ENCODE results near the gene IL17RD. TPM values are rescaled to one million over a fixed set of nuclear protein-coding genes. Genes with fewer than 3 reads are reported as not detected.

The IL17RD gene
- total and polyA plus RNA-seq, 2 donors (not counting 1 experiment from before 2014, with no cell fraction given) = 0.05 TPM; not detected in 1

GRCh38 chr3:57076422-57076951 is 88.7 kb downstream of the IL17RD start:
- Histone ChIP-seq H3K27ac (ENCODE audit: low read length in 2 of 2) (no peak overlapping the region), H3K4me1 (ENCODE audit: control insufficient read depth in 2 of 2, insufficient read depth in 2 of 2, low read length in 2 of 2) (peaks cover 21 to 22% of the 10 kb centered on the region in 2 donors), H2AFZ (ENCODE audit: insufficient read depth, low read depth, low read length, poor library complexity, severe bottlenecking) (no peak overlapping the region), H3K36me3 (replicated peaks in 1 of 2; ENCODE audit: control extremely low read depth in 1 of 2, control insufficient read depth in 1 of 2, extremely low read depth in 1 of 2, insufficient read depth in 2 of 2, low read length in 1 of 2) (no peaks in the 10 kb centered on the region), H3K4me2 (replicated peaks; ENCODE audit: low read depth, low read length, poor library complexity, severe bottlenecking) (no peak overlapping the region), H3K27me3 (replicated peaks in 1 of 4; ENCODE audit: control extremely low read depth in 1 of 4, control insufficient read depth in 3 of 4, insufficient read depth in 4 of 4, low read length in 3 of 4) (peaks cover 0 to 72% (median 58%) of the 10 kb centered on the region in 4 experiments), H3K9me3 (ENCODE audit: control extremely low read depth in 1 of 3, control insufficient read depth in 2 of 3, insufficient read depth in 1 of 3, low read length in 2 of 3) (peaks cover 0 to 4% (median 0%) of the 10 kb centered on the region in 3 donors), H3K9ac (ENCODE audit: low read length) (no peak overlapping the region), H4K20me1 (ENCODE audit: control insufficient read depth, insufficient read depth, low read length, poor library complexity, severe bottlenecking) (no peaks in the 10 kb centered on the region), H3K4me3 (ENCODE audit: control extremely low read depth in 1 of 5, extremely low read depth in 1 of 5, insufficient read depth in 1 of 5, low read depth in 2 of 5, low read length in 4 of 5) (no peak overlapping the region), H3K79me2 (ENCODE audit: control insufficient read depth, insufficient read depth, low read length) (no peaks in the 10 kb centered on the region)
- ChIA-PET POLR2A (no interaction called here), CTCF (interaction anchor here (2.0 to 3.7 kb wide), 2 partner anchors 24 to 81 kb away, joined by 13 to 16 read pairs; no protein-coding TSS in a partner anchor)
- TF ChIP-seq EZH2 (IDR thresholded peaks at IDR 0.05; ENCODE audit: borderline replicate concordance, insufficient read depth, low read depth, low read length, poor library complexity, severe bottlenecking) (no peak), CTCF (IDR thresholded peaks at IDR 0.05) (no peak)
- ATAC-seq (ENCODE audit: low read depth) (no peak), DNase-seq (no peak)
- Mint-ChIP-seq H3K4me3 (no peak overlapping the region), H3K27me3 (peaks cover 76% of the 10 kb centered on the region), H3K9me3 (ENCODE audit: insufficient read depth) (no peaks in the 10 kb centered on the region), H3K27ac (no peak overlapping the region), H3K4me1 (peaks cover 20% of the 10 kb centered on the region)
- no CpG with 5 or more reads among the region's 3 CpGs for WGBS (ENCODE audit: insufficient coverage)
- intact Hi-C loops (cut with micrococcal nuclease) = loop anchor here (10.0 kb wide), 1 partner anchor 148 kb away; the partner anchor contains the start of gene APPL1

- Histone ChIP-seq H3K9me3 (ENCODE audit: control extremely low read depth in 1 of 3, control insufficient read depth in 2 of 3, insufficient read depth in 1 of 3, low read length in 2 of 3) (peaks cover 0 to 17% (median 11%) of the 10 kb centered on the region in 3 donors), H3K4me1 (ENCODE audit: control insufficient read depth in 2 of 2, insufficient read depth in 2 of 2, low read length in 2 of 2) (peaks cover 19 to 21% of the 10 kb centered on the region in 2 donors), H4K20me1 (ENCODE audit: control insufficient read depth, insufficient read depth, low read length, poor library complexity, severe bottlenecking) (no peaks in the 10 kb centered on the region), H3K79me2 (ENCODE audit: control insufficient read depth, insufficient read depth, low read length) (no peaks in the 10 kb centered on the region), H3K27ac (ENCODE audit: low read length in 2 of 2) (no peak overlapping the region), H3K4me2 (replicated peaks; ENCODE audit: low read depth, low read length, poor library complexity, severe bottlenecking) (no peak overlapping the region), H3K9ac (ENCODE audit: low read length) (no peak overlapping the region), H3K4me3 (ENCODE audit: control extremely low read depth in 1 of 5, extremely low read depth in 1 of 5, insufficient read depth in 1 of 5, low read depth in 2 of 5, low read length in 4 of 5) (no peak overlapping the region), H3K36me3 (replicated peaks in 1 of 2; ENCODE audit: control extremely low read depth in 1 of 2, control insufficient read depth in 1 of 2, extremely low read depth in 1 of 2, insufficient read depth in 2 of 2, low read length in 1 of 2) (no peaks in the 10 kb centered on the region), H3K27me3 (replicated peaks in 1 of 4; ENCODE audit: control extremely low read depth in 1 of 4, control insufficient read depth in 3 of 4, insufficient read depth in 4 of 4, low read length in 3 of 4) (peaks cover 0 to 74% (median 54%) of the 10 kb centered on the region in 4 experiments), H2AFZ (ENCODE audit: insufficient read depth, low read depth, low read length, poor library complexity, severe bottlenecking) (no peak overlapping the region)
- TF ChIP-seq EZH2 (IDR thresholded peaks at IDR 0.05; ENCODE audit: borderline replicate concordance, insufficient read depth, low read depth, low read length, poor library complexity, severe bottlenecking) = no peak
- TF ChIP-seq CTCF (IDR thresholded peaks at IDR 0.05) = no peak
- ATAC-seq (ENCODE audit: low read depth) (no peak), DNase-seq (no peak)
- Mint-ChIP-seq H3K9me3 (ENCODE audit: insufficient read depth) (peaks cover 1% of the 10 kb centered on the region), H3K27ac (no peak overlapping the region), H3K4me3 (no peak overlapping the region), H3K27me3 (peaks cover 69% of the 10 kb centered on the region), H3K4me1 (peaks cover 24% of the 10 kb centered on the region)
- intact Hi-C loops (cut with micrococcal nuclease) = loop anchor here (10.0 kb wide), 1 partner anchor 151 kb away; the partner anchor contains the start of gene APPL1
- 100% methylated on average over 3 of the region's 4 CpGs for WGBS (ENCODE audit: insufficient coverage)
- POLR2A ChIA-PET = no interaction called here
- CTCF ChIA-PET = no interaction called here
Measured at GRCh38 chr3:57074135-57074534, 91.0 kb downstream of the IL17RD start.

Measured in B cell (primary cell).